Endodermal cell (in vitro differentiated cells): ENCODE results near the gene RPL34. TPM values are rescaled to one million over a fixed set of nuclear protein-coding genes. Genes with fewer than 3 reads are reported as not detected.

Source experiments
- DNase-seq: peaks from one replicate; pipeline ENCODE4 v3.0.0-alpha.2; 2017
- H3K27ac ChIP-seq: 2 replicates; pipeline ENCODE4 v1.5.1; 2013; ENCODE audit warnings: mild to moderate bottlenecking, low read depth, low read length, moderate library complexity
- H3K27me3 ChIP-seq: 2 replicates; pipeline ENCODE4 v1.6.1; 2013; ENCODE audit warnings: mild to moderate bottlenecking, low read length, moderate library complexity; ENCODE audit not compliant: insufficient read depth, control insufficient read depth, poor library complexity, severe bottlenecking
- H3K36me3 ChIP-seq: 2 replicates; pipeline ENCODE4 v1.7.0; 2013; ENCODE audit warnings: mild to moderate bottlenecking, low read length, moderate library complexity; ENCODE audit not compliant: control insufficient read depth, insufficient read depth
- H3K4me1 ChIP-seq: one replicate; pipeline ENCODE4 v1.7.0; 2013; ENCODE audit warnings: low read length; ENCODE audit not compliant: control insufficient read depth, insufficient read depth
- H3K4me3 ChIP-seq: 2 replicates; pipeline ENCODE4 v1.5.1; 2013; ENCODE audit warnings: mild to moderate bottlenecking, low read length, moderate library complexity
- H3K9ac ChIP-seq: 2 replicates; pipeline ENCODE4 v1.6.1; 2013; ENCODE audit warnings: mild to moderate bottlenecking, low read length, moderate library complexity; ENCODE audit not compliant: poor library complexity, severe bottlenecking; ENCODE audit errors: extremely low read depth
- H3K9me3 ChIP-seq: 2 replicates; pipeline ENCODE4 v1.6.1; 2013; ENCODE audit warnings: mild to moderate bottlenecking, low read length, moderate library complexity; ENCODE audit not compliant: control insufficient read depth
- H3K27ac Mint-ChIP-seq: 2 replicates; pipeline ENCODE4 v1.8.0; 2020; ENCODE audit warnings: mixed read lengths
- H3K27me3 Mint-ChIP-seq: 2 replicates; pipeline ENCODE4 v1.8.0; 2021; ENCODE audit warnings: mild to moderate bottlenecking, mixed read lengths; ENCODE audit not compliant: insufficient read depth
- H3K36me3 Mint-ChIP-seq: 2 replicates; pipeline ENCODE4 v1.8.0; 2020; ENCODE audit warnings: low read depth, mixed read lengths
- H3K4me1 Mint-ChIP-seq: 2 replicates; pipeline ENCODE4 v1.8.0; 2020; ENCODE audit warnings: mixed read lengths
- H3K4me3 Mint-ChIP-seq: 2 replicates; pipeline ENCODE4 v1.8.0; 2020; ENCODE audit warnings: mild to moderate bottlenecking, moderate library complexity, mixed read lengths
- H3K9me3 Mint-ChIP-seq: 2 replicates; pipeline ENCODE4 v1.8.0; 2020; ENCODE audit warnings: mild to moderate bottlenecking, mixed read lengths
- WGBS, 2 experiments: methylation state at CpG; one replicate each; pipeline versions ENCODE4 v1.1.5 to v1.1.7; 2013; ENCODE audit warnings: missing lambda C conversion rate in 2 of 2, mixed read lengths in 1 of 2; ENCODE audit not compliant: insufficient coverage in 1 of 2, insufficient read length in 1 of 2; 5-methylcytosine and 5-hydroxymethylcytosine counted together
- total RNA-seq, 2 donors: library from RNA; stranded (reverse); fragmentation: NEBNext Ultra II Directional in 1 of 2; extraction: Animal tissue kit (Norgen Biotek cat#: 25700) in 1 of 2; gene quantifications; 2 replicates in 1 of 2; 3 replicates in 1 of 2; pipeline ENCODE4 v1.2.1, GENCODE V29; 2021
- TF ChIP-seq, protein P1 (sequence below): fragments of 200-600 bp; sonication (generic); conservative IDR thresholded peaks from 2 replicates; pipeline ENCODE4 v1.5.0; 2021; ENCODE audit warnings: antibody characterized with exemption, mild to moderate bottlenecking

Gene RPL34
- total RNA-seq, 2 donors from 2014 or later = 1,014 to 1,108 TPM

DNA sequence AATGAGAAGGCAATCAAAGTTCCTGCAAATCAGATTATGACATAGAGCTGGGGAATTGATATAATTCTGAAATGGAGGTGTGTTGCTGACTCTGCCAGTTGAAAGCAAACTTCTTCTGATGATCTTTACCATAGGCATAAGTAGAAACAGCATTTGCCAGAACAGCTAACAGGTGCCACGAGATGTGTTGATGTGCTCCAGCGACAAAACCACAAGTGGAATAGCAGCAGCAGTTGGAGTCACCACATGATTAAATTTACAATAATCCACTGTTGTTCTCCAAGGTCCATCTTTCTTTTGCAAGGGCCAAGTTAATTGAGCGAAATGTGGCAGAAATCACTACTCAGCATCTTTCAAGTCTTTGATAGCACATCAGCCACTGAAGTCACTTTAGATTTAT, 26.3 kb downstream of the RPL34 start:
- TF ChIP-seq, protein P1, sequence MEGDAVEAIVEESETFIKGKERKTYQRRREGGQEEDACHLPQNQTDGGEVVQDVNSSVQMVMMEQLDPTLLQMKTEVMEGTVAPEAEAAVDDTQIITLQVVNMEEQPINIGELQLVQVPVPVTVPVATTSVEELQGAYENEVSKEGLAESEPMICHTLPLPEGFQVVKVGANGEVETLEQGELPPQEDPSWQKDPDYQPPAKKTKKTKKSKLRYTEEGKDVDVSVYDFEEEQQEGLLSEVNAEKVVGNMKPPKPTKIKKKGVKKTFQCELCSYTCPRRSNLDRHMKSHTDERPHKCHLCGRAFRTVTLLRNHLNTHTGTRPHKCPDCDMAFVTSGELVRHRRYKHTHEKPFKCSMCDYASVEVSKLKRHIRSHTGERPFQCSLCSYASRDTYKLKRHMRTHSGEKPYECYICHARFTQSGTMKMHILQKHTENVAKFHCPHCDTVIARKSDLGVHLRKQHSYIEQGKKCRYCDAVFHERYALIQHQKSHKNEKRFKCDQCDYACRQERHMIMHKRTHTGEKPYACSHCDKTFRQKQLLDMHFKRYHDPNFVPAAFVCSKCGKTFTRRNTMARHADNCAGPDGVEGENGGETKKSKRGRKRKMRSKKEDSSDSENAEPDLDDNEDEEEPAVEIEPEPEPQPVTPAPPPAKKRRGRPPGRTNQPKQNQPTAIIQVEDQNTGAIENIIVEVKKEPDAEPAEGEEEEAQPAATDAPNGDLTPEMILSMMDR = no peak

DNA sequence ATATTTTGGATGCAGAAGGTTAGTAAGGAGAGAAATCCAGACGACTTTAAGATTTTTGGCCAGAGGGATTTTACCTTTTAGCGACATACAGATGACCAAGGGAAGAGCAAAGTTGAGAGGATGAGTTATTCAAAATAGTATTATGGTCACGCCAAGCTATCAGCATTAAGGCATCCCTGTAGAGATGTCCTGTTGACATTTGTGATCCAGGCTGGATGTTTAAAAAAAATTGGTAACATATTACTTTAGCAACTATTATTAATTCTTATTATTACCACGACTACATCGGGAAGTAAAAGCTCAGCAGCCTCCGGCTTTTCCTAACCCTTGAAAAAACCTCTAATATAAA, 29.5 kb downstream of the RPL34 start:
- Histone ChIP-seq H3K4me1 (no peaks in the 10 kb centered on the region), H3K4me3 (peak overlapping the region; percentile 93), H3K27ac (no peak overlapping the region), H3K27me3 (no peaks in the 10 kb centered on the region), H3K9me3 (no peaks in the 10 kb centered on the region), H3K36me3 (peaks cover 19% of the 10 kb centered on the region), H3K9ac (peak overlapping the region; percentile 92)
- Mint-ChIP-seq H3K27me3 (no peaks in the 10 kb centered on the region), H3K4me3 (peak overlapping the region; percentile 97), H3K27ac (peak overlapping the region; percentile 95), H3K36me3 (peaks cover 7% of the 10 kb centered on the region), H3K9me3 (no peaks in the 10 kb centered on the region), H3K4me1 (peaks cover 24% of the 10 kb centered on the region)
- no peak for DNase-seq
- WGBS, 2 experiments = 8 to 25% methylated on average over 3 to 6 of the region's 6 CpGs
- TF ChIP-seq, protein P1 = no peak

More for the DNA sequence above, 26.3 kb downstream of the RPL34 start:
- no peak overlapping the region for H3K27ac ChIP-seq
- H3K4me3 ChIP-seq = no peak overlapping the region
- no peaks in the 10 kb centered on the region for H3K36me3 Mint-ChIP-seq
- no peak for DNase-seq
- H3K27me3 ChIP-seq = no peaks in the 10 kb centered on the region
- no peaks in the 10 kb centered on the region for H3K9me3 Mint-ChIP-seq
- no peak overlapping the region for H3K27ac Mint-ChIP-seq
- H3K4me1 Mint-ChIP-seq = peaks cover 6% of the 10 kb centered on the region
- no peak overlapping the region for H3K9ac ChIP-seq
- no peaks in the 10 kb centered on the region for H3K27me3 Mint-ChIP-seq
- H3K4me1 ChIP-seq = no peaks in the 10 kb centered on the region
- no peak overlapping the region for H3K4me3 Mint-ChIP-seq
- WGBS, 2 experiments = 97 to 100% methylated on average over 2 to 3 of the region's 3 CpGs
- no peaks in the 10 kb centered on the region for H3K9me3 ChIP-seq
- H3K36me3 ChIP-seq = no peaks in the 10 kb centered on the region

DNA sequence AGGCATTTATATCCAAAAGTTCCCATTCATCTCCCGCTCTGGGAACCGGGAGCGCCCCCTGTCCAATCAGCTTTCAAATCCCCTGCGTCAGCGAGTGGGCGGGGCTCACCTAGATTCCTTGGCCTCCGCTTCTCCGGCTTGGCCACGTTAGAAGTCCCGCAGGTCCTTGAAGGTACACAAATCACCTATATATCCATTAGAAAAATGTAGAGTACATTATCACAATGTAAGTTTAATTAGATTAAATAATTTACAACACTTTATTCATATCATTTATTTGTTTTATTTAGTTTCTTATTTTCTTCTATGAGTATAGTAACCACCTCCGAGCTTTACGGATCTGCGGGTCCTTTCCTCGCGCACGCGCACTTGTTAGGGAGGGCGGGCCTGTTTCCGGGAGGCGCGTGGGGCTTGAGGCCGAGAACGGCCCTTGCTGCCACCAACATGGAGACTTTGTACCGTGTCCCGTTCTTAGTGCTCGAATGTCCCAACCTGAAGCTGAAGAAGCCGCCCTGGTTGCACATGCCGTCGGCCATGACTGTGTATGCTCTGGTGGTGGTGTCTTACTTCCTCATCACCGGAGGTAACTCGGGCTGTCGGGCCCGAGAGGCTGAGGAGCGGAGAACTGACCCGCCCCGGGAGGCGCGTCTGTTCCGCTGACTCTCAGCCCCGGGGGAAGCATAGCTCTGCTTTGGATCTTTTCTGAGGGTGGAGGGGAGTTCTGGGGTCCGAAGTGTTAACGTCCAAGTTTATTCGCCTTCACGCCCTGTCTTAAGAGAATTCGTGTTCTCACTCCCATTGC, 30.0 kb downstream of the RPL34 start, which contains the start of gene OSTC:
Gene OSTC (plus strand): TSS at position 388 of the 802 bp plus-strand sequence. CDS start 57 bp downstream, at position 445.
- no peaks in the 10 kb centered on the region for H3K9me3 ChIP-seq
- no peaks in the 10 kb centered on the region for H3K27me3 ChIP-seq
- H3K27ac ChIP-seq = peak within 1 kb of the TSS; percentile 52
- Mint-ChIP-seq H3K27me3 (no peaks in the 10 kb centered on the region), H3K36me3 (peaks cover 8% of the 10 kb centered on the region), H3K4me3 (peak within 1 kb of the TSS; percentile 97), H3K27ac (peak within 1 kb of the TSS; percentile 95), H3K9me3 (no peaks in the 10 kb centered on the region), H3K4me1 (peaks cover 24% of the 10 kb centered on the region)
- peaks cover 24% of the 10 kb centered on the region for H3K36me3 ChIP-seq
- TF ChIP-seq, protein P1 = peak; percentile 42
- peak within 1 kb of the TSS; percentile 93 for H3K4me3 ChIP-seq
- peak; percentile 97 for DNase-seq
- no peaks in the 10 kb centered on the region for H3K4me1 ChIP-seq
- WGBS, 2 experiments = 0% methylated on average over 20 to 44 of the region's 45 CpGs
- peak within 1 kb of the TSS; percentile 92 for H3K9ac ChIP-seq
